NCI-H2081 treated with DMSO at 0.1 percent for 48 hours (cell line): ENCODE measurements around the gene PSMA5.
"Not testable (repeated sequence)": the region's sequence is repeated elsewhere in the genome, so short reads cannot be mapped to it uniquely, and the experiment has no call there.

Experiments
- DNase-seq: peaks from one replicate; lab custom pipeline; 2025; lab: John Stamatoyannopoulos, UW

The PSMA5 gene

DNA sequence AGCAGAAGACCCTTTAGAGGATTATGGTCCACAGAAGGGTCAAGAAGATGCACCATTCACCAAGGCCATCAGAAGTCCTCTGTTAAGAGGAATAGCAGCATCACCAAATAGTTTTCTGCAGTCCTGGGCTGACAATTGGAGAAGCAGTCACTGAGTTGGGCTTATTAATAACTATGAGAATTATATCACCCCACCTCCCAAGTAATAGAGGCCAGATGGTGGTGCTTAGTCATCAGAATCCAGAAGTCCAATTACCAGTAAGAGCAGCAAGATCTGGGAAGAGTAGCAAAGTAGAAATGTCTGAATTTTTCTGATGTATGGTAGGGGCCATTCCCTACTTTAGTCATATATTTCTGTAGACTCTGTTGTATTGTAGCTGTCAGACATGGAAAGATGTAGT is 6.1 kb upstream of the PSMA5 start:
- no peak for DNase-seq

GRCh38 chr1:109427171-109427467 is 871 bp upstream of the PSMA5 start:
- no peak for DNase-seq

DNA sequence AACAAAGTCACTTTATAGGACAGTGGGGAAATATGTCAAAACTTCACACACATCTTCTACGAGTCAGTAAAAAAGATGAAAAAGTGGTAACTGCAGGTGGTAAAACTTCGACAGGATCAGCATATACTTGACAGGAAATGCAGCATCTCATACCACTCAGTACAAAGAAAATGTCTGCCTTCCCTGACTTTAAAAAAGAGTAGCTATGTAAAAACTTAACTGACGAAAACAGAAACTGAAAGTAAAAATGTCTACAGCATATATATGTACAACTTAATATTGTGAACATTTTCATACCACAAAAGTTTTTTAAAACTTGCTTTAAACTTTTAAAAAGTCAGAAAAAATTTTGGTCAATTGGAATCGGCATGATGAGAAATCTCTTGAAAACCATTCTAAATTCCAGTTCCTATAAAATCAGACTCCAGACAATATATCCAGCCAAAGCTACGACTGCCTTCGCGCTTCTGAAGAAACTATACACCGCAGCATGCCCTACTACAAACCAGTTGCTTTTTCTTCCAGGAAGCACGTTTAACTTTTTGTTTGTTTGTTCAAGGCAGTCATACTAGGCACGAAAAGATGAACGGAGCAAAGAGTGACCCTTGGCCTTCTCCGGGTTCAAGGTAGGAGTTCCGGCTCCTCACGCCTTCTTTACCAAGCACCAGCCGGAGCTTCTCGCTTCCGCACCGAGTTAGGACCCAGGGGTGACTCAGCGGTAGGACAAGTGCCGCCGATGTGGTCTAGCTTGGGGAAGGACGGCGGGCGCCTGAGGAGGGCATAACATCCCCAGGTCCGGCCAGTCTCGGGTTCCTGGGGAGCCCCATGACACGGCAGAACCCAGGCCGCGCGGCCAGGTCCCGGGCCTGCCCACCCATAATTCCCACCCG is 612 bp downstream of the PSMA5 start:
- DNase-seq, result no peak

- DNase-seq, result no peak
These were observed 2.8 kb downstream of the PSMA5 start for GRCh38 chr1:109423498-109423897.

- DNase-seq, result no peak
These were observed 13.7 kb downstream of the PSMA5 start for GRCh38 chr1:109412551-109412950.

GRCh38 chr1:109404838-109405237 is 21.4 kb downstream of the PSMA5 start:
- no peak for DNase-seq

DNA sequence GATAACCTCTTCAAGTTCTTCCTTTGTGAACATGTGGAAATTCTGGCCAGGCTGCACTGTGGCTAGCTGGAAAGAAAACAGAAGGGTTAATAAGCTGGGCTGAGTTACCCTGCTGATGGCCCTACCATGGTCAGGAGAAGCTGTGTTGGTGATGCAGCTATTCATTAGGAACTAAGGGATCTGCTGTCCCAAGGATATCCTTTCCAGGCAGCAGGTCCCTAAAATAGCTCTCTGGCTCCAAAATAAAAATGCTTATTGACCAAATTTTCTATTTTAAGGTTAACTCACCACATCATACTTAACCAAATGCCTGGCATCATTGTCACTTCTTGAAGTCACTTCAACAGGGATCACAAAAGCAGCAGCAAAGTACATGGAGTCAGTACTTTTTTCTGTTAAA is 24.2 kb downstream of the PSMA5 start:
- no peak for DNase-seq

GRCh38 chr1:109400035-109400655 is 26.1 kb downstream of the PSMA5 start:
- DNase-seq, result no peak

GRCh38 chr1:109399326-109399957 is 26.8 kb downstream of the PSMA5 start:
- DNase-seq, result peak; percentile 30

GRCh38 chr1:109398343-109399225 is 27.7 kb downstream of the PSMA5 start:
- DNase-seq, result no peak

DNA sequence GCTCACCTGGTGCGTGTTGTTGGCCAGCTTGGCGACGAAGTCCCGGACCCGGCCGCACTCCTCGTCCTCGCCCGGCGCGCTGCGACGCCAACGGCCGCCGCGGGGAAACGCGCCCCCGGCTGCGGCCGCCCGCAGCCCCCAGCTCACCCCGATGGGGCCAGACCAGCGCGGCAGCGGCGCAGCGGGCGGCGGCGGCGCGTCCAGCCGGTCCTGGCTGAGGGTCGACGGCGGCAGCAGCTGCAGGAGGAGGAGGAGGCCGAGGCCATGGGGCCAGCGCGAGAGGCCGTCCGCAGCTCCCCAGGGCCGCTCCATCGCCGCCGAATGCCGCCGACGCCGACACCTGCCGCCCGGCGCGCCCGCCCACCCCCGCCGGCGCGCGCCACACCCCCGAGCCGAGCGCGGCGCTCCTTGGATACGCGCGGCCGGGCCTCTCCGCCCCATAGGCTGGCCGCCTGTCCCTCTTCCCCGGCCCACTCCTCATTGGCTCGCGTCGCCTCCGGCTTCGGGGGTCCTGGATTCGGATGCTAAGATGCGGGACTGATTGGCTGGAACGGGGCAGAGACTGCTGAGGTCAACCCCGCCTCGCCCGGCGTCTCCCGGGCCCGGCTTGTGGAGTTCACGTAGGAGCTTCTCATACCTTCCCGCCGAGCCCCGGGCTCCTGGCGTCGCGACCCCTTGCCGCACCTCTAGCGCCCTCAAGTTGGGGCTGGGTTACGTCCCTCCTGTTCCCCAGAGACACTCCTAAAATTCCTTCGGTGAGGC is 28.5 kb downstream of the PSMA5 start, which contains the start of gene SORT1:
TSS of gene SORT1 (minus strand) at position 338 of the 762 bp plus-strand sequence. CDS start at position 312, 26 bp downstream.
- peak; percentile 55 for DNase-seq

GRCh38 chr1:109396871-109397580 is 29.2 kb downstream of the PSMA5 start:
- no peak for DNase-seq

DNA sequence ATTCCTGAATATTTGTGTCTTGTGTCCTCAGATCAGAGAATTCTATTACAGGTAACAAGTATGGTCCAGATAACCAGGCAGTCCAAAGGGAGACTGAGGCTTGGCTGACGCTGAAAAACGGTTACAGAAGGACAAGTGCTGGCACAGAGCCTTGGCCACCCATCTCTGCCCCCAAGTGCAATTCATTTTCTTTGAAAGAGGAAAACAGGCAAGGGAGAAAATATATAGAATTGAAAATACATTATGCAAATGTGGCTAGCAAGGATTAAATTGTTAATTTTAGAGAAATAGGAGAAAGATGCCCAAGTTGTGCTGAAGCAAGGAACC is 29.8 kb downstream of the PSMA5 start:
- no peak for DNase-seq

GRCh38 chr1:109395602-109396512 is 30.4 kb downstream of the PSMA5 start:
- no peak for DNase-seq

DNA sequence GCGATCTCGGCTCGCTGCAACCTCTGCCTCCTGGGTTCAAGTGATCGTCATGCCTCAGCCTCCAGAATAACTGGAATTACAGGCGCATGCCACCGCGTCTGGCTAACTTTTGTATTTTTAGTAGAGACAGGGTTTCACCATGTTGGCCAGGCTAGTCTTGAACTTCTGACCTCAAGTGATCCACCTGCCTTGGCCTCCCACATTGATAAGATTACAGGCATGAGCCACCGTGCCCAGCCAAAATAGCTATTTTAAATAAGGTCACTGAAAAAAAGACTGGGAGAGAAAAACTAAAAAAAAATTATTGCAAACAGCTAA is 31.0 kb downstream of the PSMA5 start:
- DNase-seq, result not testable (repeated sequence)

DNA sequence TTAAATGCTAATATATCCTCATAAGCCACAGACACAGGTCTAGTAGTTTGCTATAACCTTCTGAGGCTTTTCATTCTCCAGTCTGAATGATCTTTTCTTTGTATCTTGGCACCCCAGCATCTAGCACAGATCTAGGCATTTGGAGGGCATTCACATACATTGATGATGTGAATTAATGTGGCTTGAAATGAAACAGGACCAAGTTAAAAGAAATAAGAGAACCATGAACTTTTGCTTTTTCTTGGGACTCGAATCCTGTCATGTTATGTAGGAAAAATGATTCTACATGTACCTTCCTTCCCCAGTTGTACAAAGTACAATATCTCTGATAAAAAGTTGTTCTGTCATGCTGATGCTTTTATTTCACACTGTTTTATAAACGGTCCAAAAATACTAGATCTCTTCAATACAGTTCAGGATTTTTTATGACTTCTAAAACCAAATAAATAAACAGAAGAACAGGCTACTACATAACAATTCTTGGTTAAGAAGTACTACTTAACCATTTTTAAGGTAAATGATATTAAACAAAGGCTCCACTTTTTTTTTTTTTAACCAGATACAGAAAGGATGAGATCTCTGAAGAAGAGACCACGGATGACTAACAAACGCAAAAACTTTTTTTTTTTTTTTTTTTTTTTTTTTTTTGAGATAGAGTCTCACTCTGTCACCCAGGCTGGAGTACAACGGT is 31.5 kb downstream of the PSMA5 start:
- no peak for DNase-seq

GRCh38 chr1:109393617-109394233 is 32.5 kb downstream of the PSMA5 start:
- DNase-seq, result no peak

GRCh38 chr1:109392788-109393616 is 33.2 kb downstream of the PSMA5 start:
- no peak for DNase-seq
